GM21360 (cell line): ENCODE results near the gene RNF5.
"Not testable (repeated sequence)": the region's sequence is repeated elsewhere in the genome, so short reads cannot be mapped to it uniquely, and the experiment has no call there.

ENCODE experiments used
- ATAC-seq: cut with Tn5 transposase; IDR thresholded peaks from one replicate; pipeline ENCODE4 v1.9.1; 2021; ENCODE audit warnings: mild to moderate bottlenecking, moderate library complexity; ENCODE audit not compliant: unreplicated experiment

RNF5 gene

GRCh38 chr6:32203426-32204267 lies 25.4 kb downstream of the RNF5 start:
- ATAC-seq, result no peak

- ATAC-seq, result no peak
These were observed 26.1 kb downstream of the RNF5 start for GRCh38 chr6:32204268-32204715.

GRCh38 chr6:32208996-32209395 lies 30.8 kb downstream of the RNF5 start:
- no peak for ATAC-seq

GRCh38 chr6:32210191-32210601 lies 32.0 kb downstream of the RNF5 start:
- no peak for ATAC-seq

- not testable (repeated sequence) for ATAC-seq
These were observed 33.2 kb downstream of the RNF5 start for GRCh38 chr6:32211432-32211831.

- no peak for ATAC-seq
These were observed 34.0 kb downstream of the RNF5 start for GRCh38 chr6:32212076-32212760.

GRCh38 chr6:32213649-32214048 lies 35.4 kb downstream of the RNF5 start:
- no peak for ATAC-seq

- ATAC-seq, result no peak
These were observed 35.9 kb downstream of the RNF5 start for GRCh38 chr6:32214126-32214525.

- ATAC-seq, result no peak
These were observed 37.4 kb downstream of the RNF5 start for GRCh38 chr6:32215617-32216016.

GRCh38 chr6:32216285-32216684 lies 38.1 kb downstream of the RNF5 start:
- ATAC-seq, result no peak

GRCh38 chr6:32216998-32217397 lies 38.8 kb downstream of the RNF5 start:
- ATAC-seq, result no peak

- ATAC-seq, result no peak
These were observed 40.0 kb downstream of the RNF5 start for GRCh38 chr6:32218167-32218566.

GRCh38 chr6:32220021-32220420 lies 41.8 kb downstream of the RNF5 start:
- ATAC-seq, result no peak

GRCh38 chr6:32222333-32223230 lies 44.4 kb downstream of the RNF5 start:
- no peak for ATAC-seq

GRCh38 chr6:32223258-32224235 lies 45.3 kb downstream of the RNF5 start, which contains the start of gene NOTCH4:
TSS of gene NOTCH4 (minus strand) at chr6:32224067. CDS start at chr6:32223928, 139 bp downstream.
- ATAC-seq, result no peak

GRCh38 chr6:32224696-32225095 lies 46.5 kb downstream of the RNF5 start:
- no peak for ATAC-seq

- ATAC-seq, result no peak
These were observed 48.2 kb downstream of the RNF5 start for GRCh38 chr6:32226434-32226833.
